LHCN-M2 (cell line): ENCODE results near the gene BDH1. TPM values are rescaled to one million over a fixed set of nuclear protein-coding genes. Genes with fewer than 3 reads are reported as not detected.

Experiments used
- DNase-seq: peaks from one replicate; pipeline ENCODE4 v3.0.0-alpha.2; 2012; ENCODE audit warnings: low read depth
- total RNA-seq: library from RNA; depleted of rRNA; stranded (reverse); fragments of >200 nt; gene quantifications from 2 replicates; pipeline ENCODE4 v1.2.3, GENCODE V29; 2014; rRNA removed

BDH1 gene
- total RNA-seq, 1 experiment from 2014 or later: 0.29 TPM

DNA sequence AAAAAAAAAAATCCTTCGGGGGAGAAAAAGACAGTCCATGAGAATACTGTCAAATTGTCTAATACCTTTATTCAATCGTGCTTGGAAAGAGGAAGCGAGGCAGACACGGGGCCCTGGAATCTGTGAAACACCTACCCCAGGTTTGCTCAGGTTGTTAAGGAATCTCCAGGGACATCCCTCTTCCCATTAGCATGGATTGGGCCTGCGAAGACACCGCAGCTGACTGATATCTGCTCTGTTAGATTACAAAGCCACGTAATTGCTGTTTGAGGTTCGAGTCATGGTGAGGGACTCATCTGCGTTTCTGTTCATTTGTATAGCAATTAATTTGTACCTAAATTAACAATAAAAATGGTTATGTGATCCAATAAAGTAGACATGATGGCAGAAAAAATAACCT lies 91.0 kb downstream of the BDH1 start:
- DNase-seq: no peak

DNA sequence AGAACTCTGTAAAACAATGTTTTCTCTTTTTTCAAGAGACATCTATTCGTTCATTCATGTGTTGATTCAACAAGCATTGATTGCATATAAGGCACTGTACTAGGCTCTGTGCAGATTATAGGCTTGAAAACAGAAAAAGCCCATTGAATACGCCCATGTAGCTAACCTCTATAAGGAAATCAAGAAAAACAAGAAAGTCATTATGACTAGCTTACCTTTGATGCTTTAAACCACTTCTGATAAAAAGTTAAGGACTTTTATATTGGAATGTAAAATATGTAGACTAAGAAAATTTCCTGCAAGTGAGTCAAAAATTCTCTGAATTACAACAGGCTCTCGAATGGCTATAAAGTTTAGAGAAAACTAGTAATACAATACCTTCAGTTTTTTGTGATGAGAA lies 92.5 kb downstream of the BDH1 start:
- DNase-seq: peak; percentile 45

DNA sequence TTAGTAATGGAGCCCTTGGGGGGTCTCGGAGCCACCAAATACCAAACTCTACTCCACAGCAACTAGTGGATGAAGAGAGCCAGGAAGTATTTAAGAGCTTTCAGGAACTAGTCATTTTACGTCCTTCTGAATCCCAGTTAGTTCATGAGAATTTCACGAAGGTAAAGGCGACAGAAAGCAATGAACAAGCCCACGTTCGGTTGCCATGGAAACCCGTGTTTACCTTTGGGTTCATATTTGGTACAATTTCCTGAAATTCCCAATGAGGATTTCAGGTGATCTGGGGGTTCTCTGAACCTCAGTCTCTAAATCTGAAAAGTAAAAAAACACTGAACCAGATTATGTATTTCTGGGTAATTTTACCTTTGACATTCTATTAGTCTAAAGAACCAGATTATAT lies 93.0 kb downstream of the BDH1 start:
- no peak for DNase-seq

DNA sequence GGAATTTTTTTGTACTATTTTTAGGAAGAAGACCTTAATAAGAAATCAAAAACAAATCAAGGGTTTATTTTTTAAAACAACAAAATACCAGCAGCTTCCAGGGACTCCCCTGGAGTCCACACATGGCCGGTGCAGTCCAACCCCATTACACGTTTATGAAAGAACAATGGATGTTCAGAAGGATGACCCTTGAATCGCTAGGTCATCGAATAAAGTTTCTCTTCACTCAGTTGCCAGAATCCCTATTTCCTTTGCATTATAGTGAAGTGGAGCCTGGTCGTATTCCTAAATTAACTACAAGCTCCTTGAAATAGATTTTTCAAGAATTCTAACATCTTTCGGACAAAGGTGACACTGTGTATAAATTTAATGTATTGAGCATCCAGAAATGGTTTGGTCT lies 95.1 kb downstream of the BDH1 start:
- DNase-seq: no peak

DNA sequence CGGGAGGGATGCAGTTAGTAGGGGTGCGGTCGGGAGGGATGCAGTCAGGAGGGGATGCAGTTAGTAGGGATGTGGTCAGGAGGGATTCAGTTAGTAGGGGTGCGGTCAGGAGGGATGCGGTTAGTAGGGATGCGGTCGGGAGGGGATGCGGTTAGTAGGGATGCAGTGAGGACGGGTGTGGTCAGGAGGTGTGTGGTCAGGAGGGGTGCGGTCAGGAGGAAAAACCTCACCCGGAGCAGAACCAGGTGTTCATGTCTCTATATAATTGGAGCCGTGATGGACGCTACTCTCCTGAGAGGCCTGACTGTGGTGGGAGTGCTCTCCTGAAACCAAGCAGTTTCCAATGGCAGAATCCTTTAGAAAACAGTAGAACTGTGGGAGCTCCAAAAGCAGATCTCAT lies 95.8 kb downstream of the BDH1 start:
- DNase-seq: no peak

Other genes starting within 250 kb of the BDH1 start
- gene RUBCN, start 180.9 kb upstream of the BDH1 start, total RNA-seq: 18.5 and 24.8 TPM in 2 replicates
- 46.9 and 60.0 TPM in 2 replicates for gene FYTTD1, start 193.9 kb upstream of the BDH1 start, total RNA-seq
- 17.1 and 24.7 TPM in 2 replicates for gene LRCH3, start 235.3 kb upstream of the BDH1 start, total RNA-seq